Duodenal mucosa (tissue), 2 donors: ENCODE measurements around the gene FHAD1.
"Not testable (repeated sequence)": the region's sequence is repeated elsewhere in the genome, so short reads cannot be mapped to it uniquely, and the experiment has no call there.

ENCODE experiments used
- H3K27ac ChIP-seq: one replicate; pipeline ENCODE4 v1.7.0; 2013; ENCODE audit warnings: low read depth, low read length
- H3K27me3 ChIP-seq, 2 donors: one replicate each; pipeline ENCODE4 v1.7.0; 2013; ENCODE audit warnings: low read length in 2 of 2, control low read depth in 1 of 2; ENCODE audit not compliant: insufficient read depth in 2 of 2, control insufficient read depth in 1 of 2
- H3K36me3 ChIP-seq, 2 donors: one replicate each; pipeline ENCODE4 v1.7.0; 2013; ENCODE audit warnings: low read length in 2 of 2, control low read depth in 1 of 2; ENCODE audit not compliant: insufficient read depth in 2 of 2, control insufficient read depth in 1 of 2
- H3K4me1 ChIP-seq, 2 donors: one replicate each; pipeline ENCODE4 v1.7.0; 2013; ENCODE audit warnings: low read length in 2 of 2, control low read depth in 1 of 2; ENCODE audit not compliant: insufficient read depth in 2 of 2, control insufficient read depth in 1 of 2
- H3K4me3 ChIP-seq, 2 donors: one replicate each; pipeline ENCODE4 v1.7.0; 2013; ENCODE audit warnings: low read length in 2 of 2, low read depth in 1 of 2
- H3K9ac ChIP-seq, 2 donors: one replicate each; pipeline ENCODE4 v1.7.0; 2013; ENCODE audit warnings: low read length in 2 of 2, low read depth in 1 of 2
- H3K9me3 ChIP-seq, 2 donors: one replicate each; pipeline ENCODE4 v1.7.0; 2013; ENCODE audit warnings: low read length in 2 of 2, control low read depth in 1 of 2; ENCODE audit not compliant: control insufficient read depth in 1 of 2

Gene FHAD1

GRCh38 chr1:15286452-15286851, 39.4 kb downstream of the FHAD1 start:
- Histone ChIP-seq H3K4me1 (peaks cover 9 to 13% of the 10 kb centered on the region in 2 donors), H3K36me3 (no peaks in the 10 kb centered on the region), H3K9me3 (no peaks in the 10 kb centered on the region), H3K9ac (no peak overlapping the region), H3K27me3 (no peaks in the 10 kb centered on the region), H3K27ac (no peak overlapping the region), H3K4me3 (no peak overlapping the region)

DNA sequence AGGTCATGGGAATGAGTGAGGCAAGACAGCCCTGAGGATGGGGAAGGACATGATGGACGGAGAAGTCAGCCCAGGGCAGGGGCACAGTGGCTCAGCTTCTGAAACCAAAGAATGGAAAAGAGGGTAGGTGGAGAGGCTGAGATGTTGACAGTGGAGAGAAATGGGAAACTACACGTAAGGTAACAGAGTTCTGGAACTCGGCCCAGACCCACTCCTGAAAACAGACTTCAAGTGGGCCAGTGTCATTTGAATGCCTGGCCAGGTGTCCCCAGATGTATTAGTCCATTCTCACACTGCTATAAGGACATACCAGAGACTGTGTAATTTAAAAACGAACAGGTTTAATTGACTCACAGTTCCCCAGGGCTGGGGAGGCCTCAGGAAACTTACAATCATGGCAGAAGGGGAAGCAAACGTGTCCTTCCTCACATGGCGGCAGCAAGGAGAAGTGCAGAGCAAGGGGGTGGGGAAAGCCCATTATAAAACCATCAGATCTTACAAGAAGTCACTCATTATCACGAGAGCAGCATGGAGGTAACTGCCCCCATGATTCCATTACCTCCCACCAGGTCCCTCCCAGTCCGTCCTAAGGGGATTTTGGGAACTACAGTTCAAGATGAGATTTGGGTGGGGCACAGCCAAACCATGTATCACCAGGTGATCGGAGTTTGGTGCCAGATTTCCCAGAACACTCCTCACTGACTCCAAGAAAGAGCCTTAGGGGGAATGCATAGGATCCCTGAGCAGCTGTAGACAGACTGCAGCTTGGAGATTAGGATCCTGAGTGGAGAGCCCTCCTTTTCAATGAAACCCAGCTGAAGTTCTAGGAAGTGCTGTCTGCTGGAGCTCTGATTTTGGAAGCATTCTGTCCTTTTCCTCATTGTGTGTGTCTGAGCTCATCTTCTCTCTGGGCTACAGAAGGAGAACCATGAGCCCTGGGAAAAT, 40.3 kb downstream of the FHAD1 start:
- Histone ChIP-seq H3K4me3 (no peak overlapping the region), H3K9ac (no peak overlapping the region), H3K27ac (no peak overlapping the region), H3K36me3 (no peaks in the 10 kb centered on the region), H3K4me1 (peaks cover 9 to 13% of the 10 kb centered on the region in 2 donors), H3K9me3 (no peaks in the 10 kb centered on the region), H3K27me3 (no peaks in the 10 kb centered on the region)

DNA sequence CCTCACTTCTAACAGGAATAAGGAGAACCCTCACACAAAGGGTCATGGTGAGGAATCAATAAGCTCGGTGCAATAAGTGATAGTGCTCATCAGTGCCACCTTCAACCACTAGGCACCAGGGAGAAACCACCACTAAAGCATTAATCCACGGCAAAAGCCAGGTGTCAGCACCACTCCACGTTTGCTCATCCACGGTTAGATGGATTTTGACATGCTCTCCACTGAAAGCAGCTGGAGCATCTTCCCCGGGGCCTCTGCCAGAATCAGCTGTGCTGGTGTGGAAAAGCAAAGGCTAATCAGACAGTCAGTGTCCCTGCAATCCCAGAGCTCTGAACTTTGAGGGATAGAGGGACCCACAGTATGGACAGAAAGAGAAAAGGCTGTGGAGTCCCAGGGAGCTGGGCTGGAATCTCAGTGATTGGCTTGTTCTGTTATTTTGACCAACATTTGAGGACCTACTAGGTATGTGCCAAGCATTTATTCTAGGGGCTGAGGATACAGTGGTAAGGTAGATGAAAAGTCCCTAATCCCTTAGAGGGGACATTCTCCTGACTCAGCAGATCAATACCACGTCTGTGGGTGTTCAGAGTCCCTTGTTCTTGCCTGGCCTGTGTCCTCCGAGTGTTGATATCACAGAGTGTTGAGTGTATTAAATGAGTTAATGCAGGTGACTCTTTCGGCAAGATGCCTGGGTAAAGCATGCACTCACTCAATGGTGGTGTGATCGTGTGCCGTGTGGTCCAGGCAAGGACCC, 41.3 kb downstream of the FHAD1 start:
- Histone ChIP-seq H3K27me3 (no peaks in the 10 kb centered on the region), H3K4me1 (peaks cover 9 to 13% of the 10 kb centered on the region in 2 donors), H3K9ac (no peak overlapping the region), H3K36me3 (no peaks in the 10 kb centered on the region), H3K4me3 (no peak overlapping the region), H3K9me3 (no peaks in the 10 kb centered on the region), H3K27ac (no peak overlapping the region)

DNA sequence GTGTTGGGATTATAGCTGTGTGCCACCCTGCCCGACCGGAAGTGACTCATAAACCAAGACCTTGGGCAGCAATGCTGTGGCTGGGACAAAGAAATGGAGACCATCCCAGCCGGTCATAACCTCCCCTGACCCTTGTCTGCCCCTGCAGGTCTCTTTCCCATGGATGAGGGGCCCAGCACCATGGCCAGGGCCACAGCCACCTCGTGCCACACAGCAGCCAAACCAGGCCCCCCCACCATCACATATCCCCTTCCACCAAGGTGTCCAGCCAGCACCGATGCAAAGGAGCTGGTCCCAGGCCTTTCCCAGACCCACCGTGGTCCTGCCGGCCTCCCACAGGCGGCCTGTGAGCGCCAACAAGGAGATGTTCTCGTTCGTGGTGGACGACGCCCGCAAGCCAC, 42.2 kb downstream of the FHAD1 start:
- no peak overlapping the region for H3K9ac ChIP-seq

GRCh38 chr1:15290382-15290781, 43.4 kb downstream of the FHAD1 start:
- Histone ChIP-seq H3K27ac (no peak overlapping the region), H3K27me3 (no peaks in the 10 kb centered on the region), H3K4me3 (no peak overlapping the region), H3K36me3 (no peaks in the 10 kb centered on the region), H3K9me3 (no peaks in the 10 kb centered on the region), H3K9ac (no peak overlapping the region), H3K4me1 (peaks cover 0 to 6% of the 10 kb centered on the region in 2 donors)

More for the DNA sequence above, 42.2 kb downstream of the FHAD1 start:
- H3K27me3 ChIP-seq, result no peaks in the 10 kb centered on the region
- no peaks in the 10 kb centered on the region for H3K9me3 ChIP-seq
- no peak overlapping the region for H3K4me3 ChIP-seq
- H3K4me1 ChIP-seq, result peaks cover 6 to 9% of the 10 kb centered on the region in 2 donors
- H3K36me3 ChIP-seq, result no peaks in the 10 kb centered on the region
- H3K27ac ChIP-seq, result no peak overlapping the region

DNA sequence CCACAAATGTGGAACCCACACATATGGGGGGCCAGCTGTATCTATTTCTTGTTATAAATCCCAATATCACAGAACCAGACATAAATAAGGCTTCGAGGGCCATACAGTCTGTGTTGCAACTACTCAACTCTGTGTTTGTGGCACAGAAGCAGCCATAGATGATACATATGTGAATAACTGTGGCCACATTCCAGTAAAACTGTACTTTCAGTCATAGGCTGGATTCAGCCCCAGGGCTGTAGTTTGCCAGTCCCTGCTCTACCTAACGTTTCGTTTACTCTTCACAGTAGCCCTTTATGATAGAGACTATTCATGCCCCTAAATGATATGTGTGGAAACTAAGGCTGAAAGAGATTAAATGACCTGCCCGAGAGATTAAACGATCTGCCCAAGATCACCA, 48.7 kb downstream of the FHAD1 start:
- Histone ChIP-seq H3K27ac (no peak overlapping the region), H3K9me3 (peaks cover 0 to 4% of the 10 kb centered on the region in 2 donors), H3K4me3 (no peak overlapping the region), H3K4me1 (no peaks in the 10 kb centered on the region), H3K9ac (no peak overlapping the region), H3K27me3 (no peaks in the 10 kb centered on the region), H3K36me3 (no peaks in the 10 kb centered on the region)

DNA sequence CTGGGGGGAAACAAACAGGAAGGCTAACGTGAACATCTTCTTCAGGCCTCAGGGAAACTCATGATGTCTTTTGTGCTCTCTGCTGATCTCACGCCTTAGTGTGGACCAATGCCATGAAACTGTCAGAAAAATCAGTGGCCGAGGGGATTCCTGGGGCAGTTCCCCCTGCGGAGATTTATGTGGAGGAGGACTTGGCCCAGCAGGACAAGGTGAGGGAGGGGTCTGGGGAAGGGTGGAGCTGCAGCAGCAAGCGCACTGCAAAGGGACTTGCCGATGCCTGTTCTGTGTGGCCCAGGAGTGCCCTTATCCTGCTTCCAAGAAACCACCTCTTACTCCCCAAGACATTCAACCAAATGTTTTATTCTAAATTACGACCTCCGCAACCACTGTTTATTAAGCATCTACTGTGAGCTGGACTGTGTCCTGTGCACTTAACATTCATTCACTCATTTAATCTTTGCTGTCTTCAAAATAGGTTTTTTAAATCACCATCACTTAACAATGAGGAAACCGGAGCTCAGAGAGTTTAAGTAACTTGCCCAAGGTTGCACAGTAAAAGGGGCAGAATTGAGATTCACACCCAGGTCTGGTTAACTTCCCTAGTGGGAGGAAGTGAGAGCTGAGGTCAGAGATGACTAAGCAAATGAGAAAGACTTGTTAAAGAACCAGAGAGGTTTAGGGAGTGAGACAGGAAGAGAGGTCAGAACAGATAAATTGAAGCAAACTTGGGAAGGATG, 49.7 kb downstream of the FHAD1 start:
- Histone ChIP-seq H3K4me3 (no peak overlapping the region), H3K4me1 (no peaks in the 10 kb centered on the region), H3K27ac (no peak overlapping the region), H3K9me3 (peaks cover 0 to 4% of the 10 kb centered on the region in 2 donors), H3K27me3 (no peaks in the 10 kb centered on the region), H3K9ac (no peak overlapping the region), H3K36me3 (no peaks in the 10 kb centered on the region)

- H3K4me1 ChIP-seq, H3K27me3 ChIP-seq, H3K36me3 ChIP-seq, H3K27ac ChIP-seq, H3K9me3 ChIP-seq, H3K9ac ChIP-seq, H3K4me3 ChIP-seq: not testable (repeated sequence)
Measured at GRCh38 chr1:15297975-15298374, 51.0 kb downstream of the FHAD1 start.

DNA sequence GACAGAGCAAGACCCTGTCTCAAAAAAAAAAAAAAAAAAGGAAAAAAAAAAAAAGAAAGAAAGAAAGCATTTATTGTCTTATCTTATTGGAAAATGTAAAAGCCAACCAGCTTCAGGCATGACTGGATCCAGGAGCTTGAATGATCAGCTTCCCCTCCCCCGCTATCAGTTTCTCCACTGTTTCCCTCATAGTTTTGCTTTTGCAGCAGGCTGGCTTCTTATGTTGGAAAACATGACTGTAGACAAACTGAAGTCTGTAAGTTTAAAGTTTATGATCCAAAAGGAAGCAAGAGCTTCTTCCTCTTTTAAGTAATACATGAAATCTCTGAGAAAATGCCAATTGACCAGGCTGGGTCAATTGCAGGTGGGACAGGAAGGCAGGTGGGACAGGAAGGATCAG, 52.2 kb downstream of the FHAD1 start:
- Histone ChIP-seq H3K9me3 (peaks cover 0 to 4% of the 10 kb centered on the region in 2 donors), H3K9ac (no peak overlapping the region), H3K4me1 (peaks cover 0 to 4% of the 10 kb centered on the region in 2 donors), H3K4me3 (no peak overlapping the region), H3K36me3 (no peaks in the 10 kb centered on the region), H3K27ac (no peak overlapping the region), H3K27me3 (no peaks in the 10 kb centered on the region)

DNA sequence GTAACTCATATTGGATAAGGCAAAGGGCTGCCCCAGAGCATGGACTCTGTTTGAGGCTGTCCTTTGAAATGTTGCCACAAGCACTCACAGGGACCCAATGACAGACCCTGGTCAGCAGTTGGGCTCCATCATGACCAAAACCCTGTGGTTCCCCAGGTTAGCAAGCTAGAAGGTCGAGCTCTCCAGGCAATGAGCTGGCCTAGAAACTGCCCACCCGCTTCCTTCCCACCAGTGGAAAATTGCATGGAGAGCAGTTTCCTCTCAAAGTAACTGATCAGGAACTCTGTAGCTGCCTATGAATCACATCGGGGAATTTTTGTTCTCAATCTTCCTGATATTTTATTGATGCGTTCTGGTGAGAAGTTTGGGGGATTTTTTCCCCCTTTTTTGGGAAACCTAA, 52.8 kb downstream of the FHAD1 start:
- Histone ChIP-seq H3K4me3 (no peak overlapping the region), H3K27me3 (no peaks in the 10 kb centered on the region), H3K9me3 (peaks cover 0 to 4% of the 10 kb centered on the region in 2 donors), H3K9ac (no peak overlapping the region), H3K27ac (no peak overlapping the region), H3K4me1 (peaks cover 0 to 10% of the 10 kb centered on the region in 2 donors), H3K36me3 (no peaks in the 10 kb centered on the region)
